ENCODE results near the gene SMIM9.

- TF ChIP-seq CTCF (IDR thresholded peaks at IDR 0.05) (no peak), ZFX (IDR thresholded peaks at IDR 0.05; ENCODE audit: borderline replicate concordance) (no peak)
These were observed 53.5 kb downstream of the SMIM9 start for GRCh38 chrX:154780968-154781367.
